Upper lobe of left lung (tissue), 4 donors: ENCODE measurements around the gene TBC1D24.
"Not testable (repeated sequence)": the region's sequence is repeated elsewhere in the genome, so short reads cannot be mapped to it uniquely, and the experiment has no call there.

ENCODE experiments used
- CTCF ChIP-seq, 6 experiments: fragments of 450-650 bp in 4 of 6; fragments of 200-600 bp in 2 of 6; sonication (generic) in 2 of 6; IDR thresholded peaks; one replicate each; pipeline ENCODE4 v1.5.1; 2016 to 2019; ENCODE audit warnings: antibody characterized with exemption in 6 of 6
- EP300 ChIP-seq, 4 donors: sonication (generic); formaldehyde crosslinking; IDR thresholded peaks; one replicate each; pipeline ENCODE4 v1.5.1; 2017; ENCODE audit warnings: antibody characterized with exemption in 4 of 4, control low read depth in 2 of 4
- POLR2A ChIP-seq, 4 donors: fragments of 450-650 bp; IDR thresholded peaks; one replicate each; pipeline ENCODE4 v1.5.1; 2016 to 2017; ENCODE audit warnings: antibody characterized with exemption in 4 of 4, mild to moderate bottlenecking in 2 of 4

DNA sequence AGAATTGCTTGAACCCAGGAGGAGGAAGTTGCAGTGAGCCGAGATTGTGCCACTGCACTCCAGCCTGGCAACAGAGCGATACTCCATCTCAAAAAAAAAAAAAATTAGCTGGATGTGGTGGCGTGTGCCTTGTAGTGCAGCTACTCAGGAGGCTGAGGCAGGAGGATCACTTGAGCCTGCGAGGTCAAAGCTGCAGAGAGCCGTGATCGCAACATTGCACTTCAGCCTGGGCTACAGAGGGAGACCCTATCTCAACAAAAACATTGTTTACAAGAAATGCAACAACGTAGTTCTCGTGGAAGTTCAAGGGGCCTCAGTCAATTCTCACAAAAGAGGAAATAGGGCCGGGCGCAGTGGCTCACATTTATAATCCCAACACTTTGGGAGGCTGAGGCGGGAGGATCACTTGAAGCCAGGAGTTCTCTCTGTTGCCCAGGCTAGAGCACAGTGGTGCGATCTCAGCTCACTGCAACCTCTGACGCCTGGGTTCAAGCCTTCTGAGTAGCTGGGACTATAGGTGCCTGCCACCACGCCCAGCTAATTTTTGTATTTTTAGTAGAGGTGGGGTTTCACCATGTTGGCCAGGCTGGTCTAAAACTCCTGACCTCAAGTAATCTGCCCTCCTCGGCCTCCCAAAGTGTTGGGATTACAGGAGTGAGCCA, 33.7 kb upstream of the TBC1D24 start:
- TF ChIP-seq CTCF, EP300, POLR2A (IDR thresholded peaks at IDR 0.05): not testable (repeated sequence)
